ENCODE data around the gene PLEKHA8.
A peak's percentile ranks its signal among the peaks of the same experiment; 100 is the strongest.

The PLEKHA8 gene

GRCh38 chr7:30145426-30145970 is 117.3 kb downstream of the PLEKHA8 start:
- DNase-seq (ENCODE audit: low read depth in 2 of 2): no peak

GRCh38 chr7:30146127-30146612 is 118.0 kb downstream of the PLEKHA8 start:
- DNase-seq (ENCODE audit: low read depth in 2 of 2): no peak

GRCh38 chr7:30147223-30147622 is 119.0 kb downstream of the PLEKHA8 start:
- no peak for DNase-seq (ENCODE audit: low read depth in 2 of 2)

GRCh38 chr7:30147785-30148184 is 119.6 kb downstream of the PLEKHA8 start:
- DNase-seq (ENCODE audit: low read depth in 2 of 2): no peak

- DNase-seq (ENCODE audit: low read depth in 2 of 2): no peak
Measured at GRCh38 chr7:30148426-30148825, 120.2 kb downstream of the PLEKHA8 start.

GRCh38 chr7:30148951-30149459 is 120.8 kb downstream of the PLEKHA8 start:
- no peak for DNase-seq (ENCODE audit: low read depth in 2 of 2)

- no peak for DNase-seq (ENCODE audit: low read depth in 2 of 2)
Measured at GRCh38 chr7:30149640-30150272, 121.5 kb downstream of the PLEKHA8 start.

- DNase-seq (ENCODE audit: low read depth in 2 of 2): no peak
Measured at GRCh38 chr7:30150711-30151110, 122.5 kb downstream of the PLEKHA8 start.

GRCh38 chr7:30154111-30154587 is 125.9 kb downstream of the PLEKHA8 start:
- no peak for DNase-seq (ENCODE audit: low read depth in 2 of 2)

GRCh38 chr7:30155481-30155880 is 127.3 kb downstream of the PLEKHA8 start:
- no peak for DNase-seq (ENCODE audit: low read depth in 2 of 2)

- no peak for DNase-seq (ENCODE audit: low read depth in 2 of 2)
Measured at GRCh38 chr7:30157204-30157603, 129.0 kb downstream of the PLEKHA8 start.

GRCh38 chr7:30159163-30159562 is 131.0 kb downstream of the PLEKHA8 start:
- no peak for DNase-seq (ENCODE audit: low read depth in 2 of 2)

- no peak for DNase-seq (ENCODE audit: low read depth in 2 of 2)
Measured at GRCh38 chr7:30159698-30160143, 131.5 kb downstream of the PLEKHA8 start.

- no peak for DNase-seq (ENCODE audit: low read depth in 2 of 2)
Measured at GRCh38 chr7:30160329-30160728, 132.1 kb downstream of the PLEKHA8 start.

- no peak for DNase-seq (ENCODE audit: low read depth in 2 of 2)
Measured at GRCh38 chr7:30162133-30162532, 133.9 kb downstream of the PLEKHA8 start.

- DNase-seq (ENCODE audit: low read depth in 2 of 2): no peak
Measured at GRCh38 chr7:30162622-30163124, 134.5 kb downstream of the PLEKHA8 start.

- peak; percentile 13 to 21 for DNase-seq (ENCODE audit: low read depth in 2 of 2)
Measured at GRCh38 chr7:30163231-30163894, 135.2 kb downstream of the PLEKHA8 start.

- no peak for DNase-seq (ENCODE audit: low read depth in 2 of 2)
Measured at GRCh38 chr7:30164567-30164966, 136.4 kb downstream of the PLEKHA8 start.

- no peak for DNase-seq (ENCODE audit: low read depth in 2 of 2)
Measured at GRCh38 chr7:30165590-30165989, 137.4 kb downstream of the PLEKHA8 start.

- DNase-seq (ENCODE audit: low read depth in 2 of 2): no peak
Measured at GRCh38 chr7:30166155-30166840, 138.1 kb downstream of the PLEKHA8 start.

GRCh38 chr7:30166841-30167235 is 138.6 kb downstream of the PLEKHA8 start:
- no peak for DNase-seq (ENCODE audit: low read depth in 2 of 2)

- DNase-seq (ENCODE audit: low read depth in 2 of 2): no peak
Measured at GRCh38 chr7:30167901-30168300, 139.7 kb downstream of the PLEKHA8 start.
